GM10248 (cell line): ENCODE measurements around the gene ADNP.
"Not testable (repeated sequence)": the region's sequence is repeated elsewhere in the genome, so short reads cannot be mapped to it uniquely, and the experiment has no call there.

Source experiments
- CTCF ChIA-PET: fragments of 300-600 bp; sonication (Branson Sonifier 250); formaldehyde crosslinking; extraction: SDS; loops from one replicate; lab custom pipeline; 2021; ENCODE audit warnings: antibody characterized with exemption; lab: Yijun Ruan, JAX
- POLR2A ChIA-PET: fragments of 350-650 bp; sonication (Branson Sonifier 250); formaldehyde crosslinking; extraction: SDS; loops from one replicate; lab custom pipeline; 2020; ENCODE audit warnings: antibody characterized with exemption; lab: Yijun Ruan, JAX
- DNase-seq: peaks from one replicate; pipeline ENCODE4 v3.0.0; 2012; ENCODE audit errors: extremely low spot score
- TF ChIP-seq, protein P1 (sequence below): IDR thresholded peaks from 2 replicates; pipeline ENCODE4 v1.5.1; 2012; ENCODE audit warnings: mild to moderate bottlenecking, low read depth; ENCODE audit errors: extremely low read depth, missing control alignments, control extremely low read depth

The ADNP gene

GRCh38 chr20:50891138-50891537 is 40.1 kb downstream of the ADNP start:
- TF ChIP-seq, protein P1, sequence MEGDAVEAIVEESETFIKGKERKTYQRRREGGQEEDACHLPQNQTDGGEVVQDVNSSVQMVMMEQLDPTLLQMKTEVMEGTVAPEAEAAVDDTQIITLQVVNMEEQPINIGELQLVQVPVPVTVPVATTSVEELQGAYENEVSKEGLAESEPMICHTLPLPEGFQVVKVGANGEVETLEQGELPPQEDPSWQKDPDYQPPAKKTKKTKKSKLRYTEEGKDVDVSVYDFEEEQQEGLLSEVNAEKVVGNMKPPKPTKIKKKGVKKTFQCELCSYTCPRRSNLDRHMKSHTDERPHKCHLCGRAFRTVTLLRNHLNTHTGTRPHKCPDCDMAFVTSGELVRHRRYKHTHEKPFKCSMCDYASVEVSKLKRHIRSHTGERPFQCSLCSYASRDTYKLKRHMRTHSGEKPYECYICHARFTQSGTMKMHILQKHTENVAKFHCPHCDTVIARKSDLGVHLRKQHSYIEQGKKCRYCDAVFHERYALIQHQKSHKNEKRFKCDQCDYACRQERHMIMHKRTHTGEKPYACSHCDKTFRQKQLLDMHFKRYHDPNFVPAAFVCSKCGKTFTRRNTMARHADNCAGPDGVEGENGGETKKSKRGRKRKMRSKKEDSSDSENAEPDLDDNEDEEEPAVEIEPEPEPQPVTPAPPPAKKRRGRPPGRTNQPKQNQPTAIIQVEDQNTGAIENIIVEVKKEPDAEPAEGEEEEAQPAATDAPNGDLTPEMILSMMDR: no peak
- POLR2A ChIA-PET: no interaction called here
- DNase-seq: no peak
- CTCF ChIA-PET: interaction anchor here (0.7 to 2.5 kb wide), 5 partner anchors 12 to 100 kb away, joined by 3 to 11 read pairs (median 8); partner anchors contain the start of gene BCAS4

- ChIA-PET POLR2A (no interaction called here), CTCF (interaction anchor here (1.0 to 4.3 kb wide), 2 partner anchors 9 to 42 kb away, joined by 3 to 14 read pairs; no protein-coding TSS in a partner anchor)
- TF ChIP-seq, protein P1: no peak
- no peak for DNase-seq
These were observed 43.7 kb downstream of the ADNP start for GRCh38 chr20:50887576-50887975.

GRCh38 chr20:50886184-50886790 is 45.0 kb downstream of the ADNP start:
- TF ChIP-seq, protein P1: no peak
- ChIA-PET POLR2A (no interaction called here), CTCF (interaction anchor here (1.0 to 4.3 kb wide), 2 partner anchors 10 to 43 kb away, joined by 3 to 14 read pairs; no protein-coding TSS in a partner anchor)
- DNase-seq: no peak

- POLR2A ChIA-PET: no interaction called here
- TF ChIP-seq, protein P1: no peak
- CTCF ChIA-PET: interaction anchor here (4.3 kb wide), 1 partner anchor 43 kb away, joined by 14 read pairs; no protein-coding TSS in a partner anchor
- no peak for DNase-seq
These were observed 45.5 kb downstream of the ADNP start for GRCh38 chr20:50885781-50886180.

GRCh38 chr20:50885068-50885467 is 46.2 kb downstream of the ADNP start:
- TF ChIP-seq, protein P1: no peak
- ChIA-PET CTCF (interaction anchor here (0.8 to 4.3 kb wide), 4 partner anchors 9 to 90 kb away, joined by 3 to 14 read pairs (median 3); partner anchors contain the start of gene BCAS4), POLR2A (no interaction called here)

DNA sequence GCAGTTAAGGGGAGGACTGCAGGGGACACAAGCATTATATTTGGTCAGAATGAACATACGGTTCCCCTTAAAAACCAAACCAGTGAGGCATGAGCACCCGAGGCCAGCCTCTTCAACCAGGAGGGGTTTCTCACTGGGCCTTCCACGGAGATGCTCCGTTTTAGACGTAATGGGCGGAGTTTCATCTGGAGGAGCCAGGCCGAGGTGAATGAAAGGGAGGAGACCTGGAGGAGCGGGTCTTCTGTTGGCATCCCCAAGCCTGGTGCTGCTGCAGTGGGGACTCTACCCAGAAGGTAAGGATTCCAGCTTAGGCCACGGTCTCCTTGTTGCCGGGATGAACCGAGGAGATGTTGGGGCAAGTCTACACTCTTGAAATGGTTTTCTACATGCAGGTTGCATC is 47.4 kb downstream of the ADNP start:
- ChIA-PET POLR2A (no interaction called here), CTCF (interaction anchor here (1.6 to 4.3 kb wide), 2 partner anchors 11 to 45 kb away, joined by 3 to 14 read pairs; no protein-coding TSS in a partner anchor)
- TF ChIP-seq, protein P1: no peak
- DNase-seq: no peak

More at GRCh38 chr20:50885068-50885467, 46.2 kb downstream of the ADNP start:
- no peak for DNase-seq

DNA sequence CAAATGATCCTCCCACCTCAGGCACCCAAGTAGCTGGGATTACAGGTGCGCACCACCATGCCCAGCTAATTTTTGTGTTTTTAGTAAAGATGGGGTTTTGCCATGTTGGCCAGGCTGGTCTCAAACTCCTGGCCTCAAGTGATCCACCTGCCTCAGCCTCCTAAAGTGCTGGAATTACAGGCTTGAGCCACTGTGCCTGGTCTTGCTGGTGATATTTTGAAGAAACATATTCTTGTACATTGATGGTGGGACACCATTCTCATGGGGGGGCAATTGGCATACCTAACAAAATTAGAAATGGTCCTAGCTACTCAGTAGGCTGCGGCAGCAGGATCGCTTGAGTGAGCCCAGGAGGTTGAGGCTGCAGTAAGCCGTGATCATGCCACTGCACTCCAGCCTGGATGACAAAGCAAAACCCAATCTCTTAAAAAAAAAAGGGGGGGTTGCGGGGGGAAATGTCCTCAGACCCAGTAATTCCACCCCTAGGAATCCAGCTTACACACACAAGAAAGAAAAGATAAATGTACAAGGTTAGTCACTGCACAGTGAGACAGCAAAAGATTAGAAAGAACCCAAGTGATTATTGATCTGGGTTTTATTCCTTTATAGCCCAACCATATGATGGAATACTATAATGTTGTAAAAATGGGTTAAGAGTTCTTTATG is 49.3 kb downstream of the ADNP start:
- POLR2A ChIA-PET, DNase-seq: not testable (repeated sequence)
- CTCF ChIA-PET: interaction anchor here (0.9 to 1.9 kb wide), 2 partner anchors 16 to 87 kb away, joined by 3 to 6 read pairs; partner anchors contain the start of gene BCAS4
